Spleen (tissue), 7 donors: ENCODE measurements around the gene CSK.

Experiments used
- CTCF ChIP-seq, 11 experiments: fragments of 200-600 bp in 7 of 11; fragments of 450-650 bp in 4 of 11; sonication (generic) in 4 of 11; IDR thresholded peaks in 8 of 11; conservative IDR thresholded peaks in 3 of 11; 1 replicate in 7 of 11; 2 replicates in 4 of 11; pipeline versions ENCODE4 v1.4.0 to v1.8.0; 2016 to 2021; ENCODE audit warnings: antibody characterized with exemption in 11 of 11, inconsistent platforms in 4 of 11, mild to moderate bottlenecking in 1 of 11
- POLR2A ChIP-seq, 3 donors: fragments of 450-650 bp; IDR thresholded peaks; one replicate each; pipeline ENCODE4 v1.5.1; 2017; ENCODE audit warnings: antibody characterized with exemption in 3 of 3, mild to moderate bottlenecking in 1 of 3
- POLR2AphosphoS5 ChIP-seq, 3 donors: sonication (generic); formaldehyde crosslinking; IDR thresholded peaks; one replicate each; pipeline ENCODE4 v1.5.1; 2017; ENCODE audit warnings: antibody characterized with exemption in 3 of 3
- donor health status: DM: no; HTN: no; CAD: no; lungs with moderate emphysema.
- donor health status: DM: no; HTN: no; CAD: no.
- donor health status: DM: no; HTN: no; CAD: no.

- TF ChIP-seq POLR2AphosphoS5 (IDR thresholded peaks at IDR 0.05) = peak in 2 of 3 donors; percentile 8 to 17
- TF ChIP-seq POLR2A (IDR thresholded peaks at IDR 0.05) = no peak
- TF ChIP-seq CTCF (IDR thresholded peaks at IDR 0.05 in 8 of 11, conservative IDR thresholded peaks at IDR 0.05 in 3 of 11) = no peak
Observed at GRCh38 chr15:74799255-74799855, 17.5 kb downstream of the CSK start.
